Activated T-cell treated with anti-CD3 and anti-CD28 coated beads for 24 hours (primary cell): Measurements from ENCODE around the gene AHSG.
A peak's percentile ranks its signal among the peaks of the same experiment; 100 is the strongest.

Source experiments
- DNase-seq: peaks from one replicate; pipeline ENCODE4 v3.0.0-alpha.2; 2020; ENCODE audit warnings: low read depth

The AHSG gene

DNA sequence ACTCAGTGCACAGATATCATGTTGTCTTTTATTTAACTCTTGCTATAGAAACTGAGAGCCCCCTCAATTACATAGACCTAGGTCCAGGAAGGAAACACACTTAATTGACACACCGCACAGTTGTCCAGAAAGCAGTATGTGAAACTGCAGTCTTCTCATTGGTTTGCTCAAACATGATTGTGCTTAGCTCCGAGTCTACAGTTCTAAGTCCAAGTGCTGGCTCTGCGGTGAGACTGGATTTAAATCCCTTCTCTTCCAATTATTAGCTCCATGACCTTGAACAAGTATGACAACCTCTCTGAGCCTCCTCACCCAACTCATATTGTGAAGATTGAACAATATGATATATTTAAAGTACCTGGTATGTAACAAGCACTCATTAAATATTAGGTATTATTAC lies 19.0 kb upstream of the AHSG start:
- no peak for DNase-seq

DNA sequence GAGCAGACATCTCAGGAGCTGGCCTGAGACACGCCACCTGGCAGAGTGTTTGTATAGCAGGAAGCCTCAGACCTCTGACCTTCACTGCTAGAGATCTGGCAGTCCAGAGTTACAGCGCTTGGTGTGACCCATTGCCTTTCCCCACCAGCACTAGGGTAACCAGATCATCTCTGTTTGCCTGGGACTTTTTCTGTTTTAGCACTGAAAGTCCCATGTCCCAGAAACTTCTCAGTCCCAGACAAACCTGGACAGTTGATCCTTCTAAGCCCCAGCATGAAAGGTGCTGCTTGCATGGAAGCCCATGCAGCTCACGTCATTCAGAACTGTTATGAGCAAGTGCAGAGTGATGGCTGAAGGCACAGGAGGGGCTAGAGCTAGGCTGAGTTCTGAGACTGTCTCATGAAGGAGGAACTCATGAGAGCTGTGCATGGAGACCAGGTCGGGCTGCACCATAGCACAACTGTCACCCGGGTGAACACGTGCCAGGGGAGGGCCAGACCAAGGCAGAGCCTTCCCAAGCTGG lies 18.2 kb upstream of the AHSG start:
- DNase-seq, result no peak

DNA sequence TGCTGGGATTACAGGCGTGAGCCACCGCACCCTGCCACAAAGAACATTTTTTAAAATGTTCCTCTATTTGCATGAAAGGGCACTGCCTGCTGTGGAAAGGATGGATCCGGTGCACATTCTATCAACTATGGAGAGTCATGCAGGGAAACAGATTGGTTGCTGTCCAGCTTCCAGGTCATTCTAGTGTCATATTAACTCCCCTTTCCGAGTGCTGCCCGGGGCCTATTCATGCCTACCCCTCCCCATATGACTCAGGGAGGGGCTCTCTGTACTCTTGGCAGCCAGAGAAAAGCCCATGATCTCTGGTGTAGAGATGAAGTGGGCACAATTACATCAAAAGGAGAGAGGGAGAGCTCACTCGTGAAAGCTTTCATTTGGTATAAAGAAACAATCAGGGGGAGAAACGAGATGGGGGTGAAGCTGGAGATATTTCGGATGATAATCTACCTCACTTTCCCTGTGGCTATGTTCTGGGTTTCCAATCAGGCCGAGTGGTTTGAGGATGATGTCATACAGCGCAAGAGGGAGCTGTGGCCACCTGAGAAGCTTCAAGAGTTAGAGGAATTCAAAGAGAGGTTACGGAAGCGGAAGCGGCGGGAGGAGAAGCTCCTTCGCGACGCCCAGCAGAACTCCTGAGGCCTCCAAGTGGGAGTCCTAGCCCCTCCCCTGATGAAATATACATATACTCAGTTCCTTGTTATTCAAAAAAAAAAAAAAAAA lies 16.1 kb upstream of the AHSG start:
- no peak for DNase-seq

DNA sequence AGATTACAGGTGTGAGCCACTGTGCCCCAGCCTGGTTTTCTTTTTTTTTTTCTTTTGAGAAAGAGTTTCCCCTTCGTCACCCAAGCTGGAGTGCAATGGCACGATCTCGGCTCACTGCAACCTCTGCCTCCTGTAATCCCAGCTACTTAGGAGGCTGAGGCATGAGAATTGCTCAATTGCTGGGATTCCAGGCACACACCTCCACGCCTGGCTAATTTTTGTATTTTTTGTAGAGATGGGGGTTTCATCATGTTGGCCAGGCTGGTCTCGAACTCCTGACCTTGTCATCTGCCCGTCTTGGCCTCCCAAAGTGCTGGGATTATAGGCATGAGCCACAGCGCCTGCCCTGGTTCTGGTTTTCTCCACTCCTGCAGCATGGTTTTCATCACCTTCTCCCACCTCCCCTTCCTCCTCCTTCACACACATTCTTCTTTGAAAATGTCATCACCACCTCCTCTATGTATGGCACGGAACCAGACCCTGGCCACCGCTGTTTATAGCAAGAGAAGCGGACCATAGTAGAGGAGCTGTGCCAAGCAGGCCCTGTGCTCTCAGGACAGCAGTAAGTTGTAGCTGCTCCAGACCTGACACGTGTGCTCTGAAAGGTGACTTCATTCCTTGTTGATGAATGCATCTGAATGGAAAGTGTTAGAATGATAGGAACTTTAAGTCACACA lies 14.6 kb upstream of the AHSG start:
- DNase-seq, result no peak

DNA sequence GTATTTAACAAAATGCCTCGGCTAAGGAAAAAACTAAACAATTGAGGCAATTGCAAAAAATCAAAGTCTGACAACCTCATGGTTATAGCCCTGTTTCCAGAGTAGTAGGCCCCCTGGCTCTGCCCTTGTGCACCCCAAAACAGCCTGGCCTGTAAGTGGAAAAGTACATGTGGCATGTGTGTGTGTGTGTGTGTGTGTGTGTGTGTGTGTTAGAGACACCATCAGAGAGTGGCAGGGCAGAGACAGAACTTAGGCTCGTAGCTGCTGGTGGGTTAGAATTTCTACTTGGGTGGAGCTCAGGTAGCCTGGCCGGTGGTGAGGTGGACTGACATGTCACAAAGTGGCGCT lies 14.1 kb upstream of the AHSG start:
- DNase-seq, result no peak

DNA sequence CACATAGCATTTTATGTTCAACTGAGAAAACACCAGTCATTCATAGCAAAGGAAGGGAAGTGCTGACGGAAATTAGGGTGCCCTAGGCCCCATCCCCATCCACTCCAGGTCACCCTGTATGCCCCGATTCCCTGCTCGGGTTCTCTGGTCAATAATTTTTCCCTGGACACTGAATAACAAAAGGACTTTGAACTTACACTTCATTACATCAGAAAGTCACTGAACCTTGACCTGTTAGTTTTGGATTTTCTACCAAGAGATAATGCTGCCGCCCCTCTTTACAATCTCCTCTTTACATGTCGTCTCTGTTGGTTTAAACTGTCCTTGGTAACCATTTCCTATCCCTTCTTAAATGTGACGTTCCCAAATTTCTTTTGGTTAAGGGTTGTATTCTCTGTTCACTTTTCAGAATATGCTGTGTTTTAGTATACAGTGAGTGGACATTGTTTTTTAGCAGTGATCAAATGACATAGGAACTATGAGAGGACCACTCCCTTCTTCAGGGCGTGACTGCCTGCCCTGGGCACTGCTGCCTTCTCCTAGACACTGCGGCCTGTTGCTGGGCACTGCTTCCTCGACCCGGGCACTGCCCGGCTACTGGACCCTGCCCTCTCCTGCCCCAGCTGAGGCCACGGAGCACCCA lies 13.6 kb upstream of the AHSG start:
- DNase-seq, result no peak

DNA sequence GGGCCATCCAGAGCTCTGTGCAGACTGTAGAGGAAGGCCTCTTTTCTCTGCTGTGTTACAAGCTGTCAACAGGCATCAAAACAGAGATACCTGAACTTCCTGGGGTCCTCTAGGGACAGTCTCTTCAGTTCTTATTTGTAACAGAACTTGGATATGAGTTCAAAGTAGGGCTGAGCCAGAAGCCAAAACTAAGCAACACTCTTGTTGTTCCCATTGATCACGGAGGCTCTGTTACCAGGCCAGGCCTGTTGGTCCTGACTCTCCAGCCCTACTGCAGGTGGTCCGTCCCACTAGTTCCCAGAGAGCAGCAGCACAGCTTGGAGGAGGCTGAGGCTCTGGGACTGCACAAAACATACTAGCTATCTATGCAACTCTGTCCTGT lies 13.1 kb upstream of the AHSG start:
- no peak for DNase-seq

DNA sequence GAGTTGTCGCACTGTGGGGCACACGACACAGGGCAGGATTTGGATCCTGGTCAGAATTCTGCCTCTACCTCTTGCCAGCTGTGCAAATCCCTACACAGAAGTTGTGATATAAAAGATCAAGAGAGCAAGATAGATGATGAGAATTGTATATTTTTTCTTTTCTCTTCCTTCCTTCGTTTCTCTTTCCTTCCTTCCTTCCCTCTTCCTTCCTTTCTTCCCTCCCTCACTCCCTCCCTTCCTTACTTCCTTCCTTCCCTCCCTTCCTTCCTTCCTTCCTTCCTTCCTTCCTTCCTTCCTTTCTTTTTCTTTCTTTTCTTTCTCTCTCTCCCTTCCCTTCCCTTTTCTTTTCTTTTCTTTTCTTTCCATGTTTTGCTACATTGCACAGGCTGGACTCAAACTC lies 12.0 kb upstream of the AHSG start:
- DNase-seq, result no peak

DNA sequence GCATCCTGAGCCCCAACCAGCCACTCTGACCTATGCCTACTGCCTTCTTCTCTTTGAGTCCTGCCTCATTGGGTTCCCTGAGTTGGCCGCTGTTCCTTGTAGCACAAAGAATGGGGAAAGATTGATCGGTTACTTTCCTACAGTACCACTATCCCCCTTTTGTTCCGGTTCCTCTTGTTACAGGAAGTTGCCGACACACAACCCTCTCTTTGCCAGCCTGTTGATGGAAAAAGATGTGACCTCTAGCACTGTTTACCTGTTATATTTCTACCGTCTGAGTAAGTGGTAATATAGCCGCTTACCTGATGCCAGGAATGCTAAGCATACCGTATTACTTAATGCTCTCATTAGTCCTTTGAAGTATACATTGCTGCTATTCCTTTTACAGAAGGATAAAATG lies 9.7 kb upstream of the AHSG start:
- DNase-seq, result no peak

DNA sequence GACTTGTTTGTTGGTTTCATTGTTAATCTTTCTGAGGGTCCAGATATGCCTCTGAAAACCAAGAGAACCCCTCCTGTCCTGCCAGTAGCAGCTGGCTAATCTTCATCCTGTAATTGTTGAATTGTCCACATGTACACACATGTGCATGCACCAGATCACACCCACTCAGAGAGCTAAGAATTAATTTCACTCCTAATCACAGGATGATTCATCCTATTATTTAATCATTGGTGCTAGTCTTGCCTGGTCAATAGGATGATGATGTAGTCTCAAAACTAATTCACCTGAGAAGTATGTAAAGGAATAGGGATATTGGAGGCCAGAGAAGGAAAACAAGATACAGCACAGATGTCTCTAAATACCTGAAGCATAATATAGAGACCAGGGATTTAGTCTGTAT lies 7.8 kb upstream of the AHSG start:
- no peak for DNase-seq

DNA sequence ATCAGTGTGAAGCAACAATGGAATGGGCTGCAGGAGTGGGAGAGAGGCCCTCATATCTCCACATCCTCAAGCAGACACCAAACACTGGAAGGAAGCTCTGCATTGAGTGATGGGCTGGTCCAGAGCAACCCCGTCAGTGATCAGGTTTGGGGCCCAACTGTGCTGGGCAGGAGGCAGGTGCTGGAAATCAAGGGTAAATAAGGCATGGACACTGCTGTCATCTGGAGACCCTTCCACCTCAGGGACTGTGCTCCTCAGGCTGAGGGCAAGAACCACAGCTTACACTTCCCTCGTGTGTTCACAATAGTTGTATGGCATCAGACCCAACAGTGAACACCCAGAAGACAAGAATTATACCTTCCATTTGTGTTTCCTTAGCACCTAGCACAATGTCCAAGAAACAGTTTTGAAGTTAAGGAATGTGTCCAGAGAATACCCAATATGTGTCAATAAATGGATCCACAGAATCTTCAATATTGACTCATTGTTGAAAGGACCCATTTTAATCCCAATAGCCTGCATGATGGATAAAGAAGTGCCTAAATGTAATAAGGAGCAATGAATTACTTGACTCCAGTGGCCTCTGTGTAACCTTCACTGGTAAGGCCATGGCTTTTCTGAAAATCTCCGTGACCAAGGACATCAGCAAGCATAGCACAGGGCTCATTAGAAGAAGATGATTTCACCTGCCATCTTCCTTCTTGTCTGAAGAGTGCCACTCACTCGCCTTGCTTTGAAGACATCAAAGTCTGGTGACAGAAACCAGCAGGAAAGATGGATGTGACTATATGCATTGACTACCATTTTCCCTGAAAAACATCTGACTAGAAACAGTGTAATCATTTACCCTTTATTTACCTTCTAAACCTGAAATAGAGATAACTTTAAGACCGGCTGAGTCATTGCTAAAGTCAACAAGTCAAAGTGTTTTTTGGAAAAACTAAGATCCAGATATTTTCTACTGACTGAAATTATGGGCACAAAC lies 7.0 kb upstream of the AHSG start:
- no peak for DNase-seq

DNA sequence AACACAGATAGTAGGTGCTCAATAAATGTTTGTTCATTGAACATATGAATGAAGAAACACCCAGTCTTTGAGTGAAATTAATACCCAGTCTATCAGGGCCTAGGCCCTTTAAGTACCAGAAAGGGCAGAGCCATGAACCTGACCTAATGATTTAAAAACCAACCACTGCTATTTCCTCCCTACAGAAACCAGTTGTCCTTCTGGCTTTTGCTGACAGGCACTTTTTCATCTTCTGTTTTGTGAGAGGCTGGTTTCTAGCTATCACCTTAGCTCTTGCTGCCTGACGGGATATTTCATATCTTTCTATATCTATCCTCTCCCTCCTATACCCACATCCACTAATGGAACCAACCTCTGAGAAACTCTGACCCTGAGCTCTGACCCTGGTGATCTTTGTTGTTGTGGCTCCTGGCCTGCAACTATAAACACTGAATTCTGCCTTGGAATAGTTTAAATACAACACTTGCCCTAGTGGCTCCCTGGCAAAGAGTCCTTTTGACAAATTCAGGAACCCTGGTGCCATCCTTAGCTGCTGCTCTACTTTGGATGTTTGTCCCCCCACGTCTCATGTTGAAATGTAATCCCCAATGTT lies 4.1 kb upstream of the AHSG start:
- DNase-seq, result no peak

DNA sequence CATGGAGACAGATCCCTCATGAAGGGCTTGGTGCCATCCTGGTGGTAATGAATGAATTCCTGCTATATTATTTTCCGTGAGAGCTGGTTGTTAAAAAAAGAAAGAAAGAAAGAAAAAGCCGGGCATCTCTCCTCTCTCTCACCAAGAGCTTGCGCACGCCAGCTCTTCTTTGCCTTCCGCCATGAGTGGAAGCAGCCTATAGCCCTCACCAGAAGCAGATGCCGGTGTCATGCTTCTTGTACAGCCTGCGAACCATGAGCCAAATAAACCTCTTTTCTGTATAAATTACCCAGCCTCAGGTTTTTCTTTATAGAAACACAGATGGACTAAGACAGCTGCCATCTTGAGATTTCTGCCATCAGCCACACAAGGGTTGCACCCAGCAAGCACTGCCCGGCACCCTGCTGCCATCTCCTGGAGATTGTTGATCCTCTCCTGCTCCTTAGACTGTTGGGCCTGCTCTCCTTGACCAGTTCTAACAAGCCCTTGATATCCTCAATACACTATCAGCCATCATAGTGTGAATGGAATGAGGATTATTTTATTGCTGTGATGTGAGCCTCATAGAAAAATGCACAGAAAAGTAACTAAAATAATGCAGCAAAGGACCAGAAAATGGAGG lies 3.5 kb upstream of the AHSG start:
- no peak for DNase-seq

DNA sequence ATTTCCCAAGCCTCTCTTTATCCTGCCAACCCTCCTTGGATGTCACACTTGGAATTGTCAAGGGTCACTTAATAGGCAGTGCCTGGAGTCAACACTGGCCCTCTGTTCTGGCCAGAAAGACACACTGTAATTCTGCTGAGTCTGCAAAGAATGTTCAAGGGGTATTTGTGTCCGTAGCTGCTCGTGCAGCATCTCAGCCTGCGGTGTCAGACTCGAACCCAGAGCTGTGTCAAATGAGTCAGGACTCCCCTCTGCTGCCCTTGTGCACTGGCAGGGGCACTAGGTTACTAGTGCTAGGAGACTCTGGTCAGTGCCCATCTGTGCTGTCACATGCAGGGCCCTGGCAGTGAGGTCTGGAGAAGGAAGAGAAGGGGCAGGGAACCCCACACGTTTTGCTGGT lies 795 bp upstream of the AHSG start:
- no peak for DNase-seq

DNA sequence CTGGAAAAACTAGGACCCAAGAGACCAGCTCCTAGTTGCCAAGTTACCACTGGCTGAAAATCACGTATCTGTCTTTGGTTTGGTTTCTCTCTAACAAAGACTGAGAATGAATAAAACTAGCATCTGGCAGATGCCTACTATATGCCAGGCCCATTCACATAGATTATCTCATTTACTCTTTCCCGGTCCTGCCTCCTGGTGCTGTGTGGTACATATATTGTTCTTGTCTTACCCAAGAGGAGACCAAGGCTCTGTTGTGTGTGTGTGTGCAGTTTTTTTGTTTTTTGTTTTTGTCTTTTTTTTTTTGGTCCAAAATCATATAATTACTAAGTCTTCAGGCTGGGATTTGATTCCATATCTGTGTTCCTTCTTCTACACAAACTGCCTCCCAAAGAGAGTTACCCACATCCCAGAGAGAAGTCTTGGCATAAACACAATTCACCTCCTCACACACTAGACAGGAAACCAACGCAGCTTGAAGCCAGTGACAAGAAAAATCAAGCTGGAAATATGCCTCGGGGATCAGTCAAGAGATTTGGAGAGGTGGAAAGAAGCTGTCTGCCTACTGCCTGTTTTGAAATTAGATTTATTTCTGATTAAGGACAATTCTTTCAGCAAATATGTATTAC lies 891 bp downstream of the AHSG start:
- DNase-seq, result no peak

DNA sequence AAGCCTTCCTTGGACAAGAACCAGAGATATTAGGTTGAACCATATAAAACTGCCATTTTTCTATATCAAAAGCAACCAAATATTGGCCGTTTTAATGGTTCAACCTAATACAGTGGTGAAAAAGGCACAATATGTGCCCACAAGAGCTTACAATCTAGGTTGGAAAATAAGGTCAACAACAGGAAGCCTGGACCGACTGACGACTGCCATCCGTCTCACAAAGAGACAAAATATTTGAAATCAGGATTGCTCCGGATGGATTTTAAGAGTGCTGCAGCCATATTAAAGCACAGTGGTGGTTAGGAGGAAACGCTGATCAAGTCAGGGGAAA lies 1.4 kb downstream of the AHSG start:
- no peak for DNase-seq

DNA sequence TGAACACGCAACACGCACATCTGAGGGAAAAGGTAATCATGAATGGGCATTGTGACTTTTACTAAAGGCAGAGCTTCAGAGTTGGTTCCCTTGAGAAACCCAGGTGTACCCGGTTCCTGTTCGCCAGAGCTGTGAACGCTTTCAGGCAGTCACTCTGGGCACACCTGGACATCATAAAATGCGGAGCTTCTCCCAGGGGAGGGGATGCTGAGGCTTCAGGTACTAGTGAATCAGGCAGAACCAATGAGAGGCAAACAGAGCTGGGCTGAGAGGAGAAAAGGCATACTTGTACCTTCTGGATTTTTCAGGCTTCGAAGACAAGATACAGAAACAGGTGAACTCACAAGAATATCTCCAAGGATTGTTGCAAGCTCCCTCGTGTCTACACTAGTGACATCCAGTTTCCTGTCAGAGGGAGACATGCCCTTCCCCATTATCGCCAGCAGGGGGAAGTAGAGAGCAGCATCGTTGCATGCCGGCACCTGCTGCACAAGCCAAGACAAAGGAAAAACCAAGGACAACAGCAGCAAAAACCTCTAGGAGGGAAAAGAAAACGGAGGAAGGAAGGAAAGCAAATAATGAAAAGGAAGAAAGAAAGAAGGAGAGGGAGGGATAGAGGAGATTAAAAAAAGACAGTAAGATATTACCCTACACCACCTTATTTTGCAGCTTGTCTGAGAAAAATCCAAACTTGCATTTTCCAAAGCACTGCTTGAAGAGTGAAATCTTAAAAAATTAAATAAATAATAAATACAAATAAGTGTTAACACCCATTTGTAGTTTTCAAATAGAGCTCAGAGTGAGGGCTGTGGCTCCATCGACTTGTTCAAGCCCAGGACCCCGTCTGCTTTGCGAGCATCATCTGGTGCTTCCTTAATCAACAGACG lies 2.0 kb downstream of the AHSG start:
- peak; percentile 67 for DNase-seq

DNA sequence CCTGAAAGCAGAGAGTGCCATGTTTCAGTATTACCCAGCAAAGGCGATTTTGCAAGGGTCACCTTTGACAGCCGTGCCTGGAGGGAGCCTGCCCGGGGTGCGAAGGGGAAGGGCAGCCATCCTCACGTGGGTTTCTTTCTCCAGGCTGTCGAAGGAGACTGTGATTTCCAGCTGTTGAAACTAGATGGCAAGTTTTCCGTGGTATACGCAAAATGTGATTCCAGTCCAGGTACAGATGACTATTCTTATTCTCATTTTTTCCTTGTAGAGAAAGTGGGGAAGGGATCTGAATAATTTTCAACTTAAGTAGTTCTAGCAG lies 3.4 kb downstream of the AHSG start:
- no peak for DNase-seq

DNA sequence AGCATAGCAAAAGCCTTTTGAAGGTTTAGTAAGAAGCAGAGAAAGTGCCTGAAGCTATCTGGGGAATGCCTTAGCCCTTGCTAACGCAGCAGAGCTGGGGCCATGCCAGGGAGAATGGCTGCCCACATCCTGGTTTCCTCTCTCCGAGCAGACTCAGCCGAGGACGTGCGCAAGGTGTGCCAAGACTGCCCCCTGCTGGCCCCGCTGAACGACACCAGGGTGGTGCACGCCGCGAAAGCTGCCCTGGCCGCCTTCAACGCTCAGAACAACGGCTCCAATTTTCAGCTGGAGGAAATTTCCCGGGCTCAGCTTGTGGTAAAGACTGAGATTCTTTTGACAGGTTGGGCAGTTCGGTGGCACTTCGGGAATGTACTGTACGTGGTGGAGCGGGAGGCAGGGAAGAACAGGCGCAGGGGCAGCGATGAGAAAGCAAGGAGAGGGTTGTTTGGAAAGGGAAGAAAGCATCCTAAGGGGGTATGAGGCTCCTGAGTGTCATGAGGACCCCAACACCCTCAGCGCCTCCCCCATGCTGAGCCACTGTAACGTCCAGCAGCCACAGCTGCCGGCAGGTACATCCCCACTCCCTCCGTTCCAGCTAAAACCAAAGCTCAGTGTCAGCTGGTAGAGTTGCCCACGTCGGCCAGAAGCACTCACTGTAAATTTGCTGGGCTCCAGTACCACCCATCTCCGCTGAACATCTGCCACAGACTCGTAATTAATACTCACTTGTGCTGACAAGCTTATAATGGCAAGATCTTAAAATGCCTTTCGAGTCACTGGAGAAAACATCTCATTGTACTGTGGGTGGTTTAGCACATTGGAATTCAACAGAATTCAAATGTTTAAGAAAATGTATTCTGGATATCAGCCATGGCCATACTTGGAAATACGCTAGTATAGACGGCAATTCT lies 4.4 kb downstream of the AHSG start:
- peak; percentile 79 for DNase-seq
